HepG2 (cell line): ENCODE data around the gene AMPH. TPM values are rescaled to one million over a fixed set of nuclear protein-coding genes. Genes with fewer than 3 reads are reported as not detected.

Experiments
- ATAC-seq: fragments of 200-7000 bp; cut with Tn5 transposase; 3 replicates; pipeline ENCODE4 v1.9.1; 2020; ENCODE audit warnings: mild to moderate bottlenecking, moderate library complexity
- BruUV-seq: library from RNA; stranded (reverse); fragments of 400-500 nt; replicated peaks from 2 replicates; lab custom pipeline; 2021; lab: Mats Ljungman, UMichigan
- CTCF ChIA-PET: fragments of 300-600 bp; formaldehyde crosslinking; extraction: SDS; loops from one replicate; lab custom pipeline; 2021; ENCODE audit warnings: low total read pairs, inconsistent platforms, low intra/inter-chr PET ratio; lab: Yijun Ruan, JAX
- POLR2A ChIA-PET: fragments of 350-600 bp; sonication (Branson Sonifier 250); formaldehyde crosslinking; loops from one replicate; lab custom pipeline; 2020; ENCODE audit warnings: antibody characterized with exemption, inconsistent platforms; lab: Yijun Ruan, JAX
- DNase-seq: peaks from one replicate; pipeline ENCODE4 v3.0.0-alpha.2; 2015; ENCODE audit warnings: low spot score
- FAIRE-seq: peaks from 3 replicates; lab custom pipeline; 2011; peaks lifted over from hg19 to GRCh38; lab: Jason Lieb, UNC
- H2AFZ ChIP-seq: one replicate; pipeline ENCODE4 v1.6.1; 2011; ENCODE audit warnings: low read length, inconsistent platforms
- H3K27ac ChIP-seq: fragments of 300-600 bp; 3 replicates; pipeline ENCODE4 v1.8.0; 2011; ENCODE audit warnings: mixed run types, mild to moderate bottlenecking, mixed read lengths, low read length, inconsistent platforms; ENCODE audit not compliant: insufficient read depth; ENCODE audit errors: extremely low read length
- H3K27me3 ChIP-seq, 2 experiments: fragments of 200-600 bp in 1 of 2; 2 replicates in 1 of 2; 3 replicates in 1 of 2; pipeline versions ENCODE4 v1.6.0 to v1.8.0; 2011; ENCODE audit warnings: low read length in 2 of 2, mild to moderate bottlenecking in 2 of 2, moderate library complexity in 2 of 2, inconsistent platforms in 1 of 2; ENCODE audit not compliant: insufficient read depth in 2 of 2, control insufficient read depth in 1 of 2
- H3K36me3 ChIP-seq, 2 experiments: fragments of 200-600 bp in 1 of 2; replicated peaks in 1 of 2; 2 replicates in 1 of 2; 3 replicates in 1 of 2; pipeline versions ENCODE4 v1.5.1 to v1.8.0; 2011; ENCODE audit warnings: low read length in 2 of 2, inconsistent platforms in 1 of 2; ENCODE audit not compliant: insufficient read depth in 2 of 2, control insufficient read depth in 1 of 2
- H3K4me1 ChIP-seq: 2 replicates; pipeline ENCODE4 v1.5.1; 2012; ENCODE audit warnings: low read length, inconsistent platforms; ENCODE audit not compliant: insufficient read depth
- H3K4me2 ChIP-seq: 2 replicates; pipeline ENCODE4 v1.6.0; 2011; ENCODE audit warnings: low read depth, low read length, inconsistent platforms
- H3K4me3 ChIP-seq, 3 experiments: fragments of 200-600 bp in 1 of 3; sonication (generic), shearing (Covaris generic) in 1 of 3; replicated peaks in 1 of 3; 2 replicates each; pipeline ENCODE4 v1.5.1; 2011 to 2016; ENCODE audit warnings: low read length in 3 of 3, inconsistent platforms in 2 of 3, low read depth in 2 of 3, mild to moderate bottlenecking in 2 of 3, control low read depth in 1 of 3, mixed read lengths in 1 of 3; ENCODE audit not compliant: insufficient read depth in 1 of 3
- H3K79me2 ChIP-seq: one replicate; pipeline ENCODE4 v1.6.1; 2011; ENCODE audit warnings: low read length, inconsistent platforms; ENCODE audit not compliant: insufficient read depth
- H3K9ac ChIP-seq: 2 replicates; pipeline ENCODE4 v1.6.0; 2011; ENCODE audit warnings: mild to moderate bottlenecking, low read depth, low read length, inconsistent platforms; ENCODE audit not compliant: insufficient read depth
- H3K9me3 ChIP-seq: 2 replicates; pipeline ENCODE4 v1.5.1; 2012; ENCODE audit warnings: mild to moderate bottlenecking, low read length
- H4K20me1 ChIP-seq: 2 replicates; pipeline ENCODE4 v1.6.0; 2011; ENCODE audit warnings: inconsistent platforms, mild to moderate bottlenecking, low read length, moderate library complexity; ENCODE audit not compliant: insufficient read depth
- HNRNPK ChIP-seq: fragments of 200-400 bp; formaldehyde crosslinking; IDR thresholded peaks from 2 replicates; pipeline ENCODE4 v1.6.1; 2018; ENCODE audit warnings: low read length, low read depth, moderate library complexity, mild to moderate bottlenecking; ENCODE audit not compliant: poor library complexity, severe bottlenecking
- IRX3 ChIP-seq: sonication (generic); formaldehyde crosslinking; IDR thresholded peaks from 2 replicates; pipeline ENCODE4 v1.8.1; 2023; ENCODE audit warnings: mild to moderate bottlenecking, low read depth, missing genetic modification reagents, borderline replicate concordance
- NFE2L1 ChIP-seq: sonication (generic); formaldehyde crosslinking; IDR thresholded peaks from 2 replicates; pipeline ENCODE4 v1.4.0; 2020; ENCODE audit warnings: missing genetic modification reagents, mild to moderate bottlenecking, borderline replicate concordance
- NR2F2 ChIP-seq: IDR thresholded peaks from 2 replicates; pipeline ENCODE4 v1.6.1; 2012; ENCODE audit warnings: low read depth, inconsistent platforms, borderline replicate concordance
- PLRG1 ChIP-seq: fragments of 450-650 bp; conservative IDR thresholded peaks from 2 replicates; pipeline ENCODE4 v1.6.1; 2016
- PTBP1 ChIP-seq: fragments of 200-400 bp; formaldehyde crosslinking; IDR thresholded peaks from 2 replicates; pipeline ENCODE4 v1.6.1; 2018; ENCODE audit warnings: low read length, low read depth; ENCODE audit not compliant: poor library complexity, severe bottlenecking
- RBM39 ChIP-seq: fragments of 200-400 bp; formaldehyde crosslinking; IDR thresholded peaks from one replicate; pipeline ENCODE4 v1.6.1; 2018; ENCODE audit warnings: antibody characterized with exemption, mild to moderate bottlenecking, low read depth, low read length; ENCODE audit not compliant: poor library complexity, severe bottlenecking
- SMAD3 ChIP-seq: sonication (generic); formaldehyde crosslinking; IDR thresholded peaks from 2 replicates; pipeline ENCODE4 v1.4.0; 2020; ENCODE audit warnings: missing genetic modification reagents
- SOX13 ChIP-seq, 3 experiments: fragments of 450-650 bp in 1 of 3; sonication (generic) in 1 of 3; formaldehyde crosslinking in 1 of 3; IDR thresholded peaks in 2 of 3; conservative IDR thresholded peaks in 1 of 3; 2 replicates each; pipeline versions ENCODE4 v1.5.0 to v1.6.1; 2016 to 2020; ENCODE audit warnings: antibody characterized with exemption in 1 of 3, mild to moderate bottlenecking in 1 of 3, missing compliant biosample characterization in 1 of 3, missing genetic modification reagents in 1 of 3, moderate library complexity in 1 of 3
- SUZ12 ChIP-seq: fragments of 150-350 bp; IDR thresholded peaks from 2 replicates; pipeline ENCODE4 v1.6.1; 2014; ENCODE audit warnings: low read depth, low read length
- ZNF546 ChIP-seq: sonication (generic); formaldehyde crosslinking; conservative IDR thresholded peaks from 2 replicates; pipeline ENCODE4 v1.8.1; 2023; ENCODE audit warnings: mild to moderate bottlenecking, missing genetic modification reagents
- ZNF674 ChIP-seq: sonication (generic); formaldehyde crosslinking; IDR thresholded peaks from 2 replicates; pipeline ENCODE4 v1.5.0; 2020; ENCODE audit warnings: low read depth, mild to moderate bottlenecking, missing genetic modification reagents
- WGBS: methylation state at CpG from one replicate; pipeline ENCODE4 v1.1.6; 2017; ENCODE audit warnings: low lambda C conversion rate; 5-methylcytosine and 5-hydroxymethylcytosine counted together
- in situ Hi-C: cut with HindIII; loops from 2 replicates; pipeline ENCODE4 v1.10.0; 2017; ENCODE audit warnings: low pct_unique_long_range_greater_than_20kb; ENCODE audit not compliant: extremely low pct_ligation_motif_present
- intact Hi-C: fragments of 100-400 bp; cut with micrococcal nuclease; formaldehyde crosslinking; loops from one replicate; pipeline ENCODE4 v1.10.0; 2022; ENCODE audit not compliant: unreplicated experiment
- polyA plus RNA-seq, 8 experiments: library from polyadenylated mRNA; depleted of rRNA in 3 of 8; stranded (reverse) in 7 of 8; unstranded in 1 of 8; fragments of >200 nt; fragmentation: Illumina TruSeq in 4 of 8; extraction: Trizol in 4 of 8; gene quantifications; 2 replicates each; pipeline versions ENCODE4 v1.2.1 to v1.2.3, GENCODE V29; 2011 to 2016; ENCODE audit warnings: low read depth in 4 of 8, missing spikeins in 1 of 8, mixed read lengths in 1 of 8; ENCODE audit not compliant: insufficient read depth in 1 of 8
- total RNA-seq, 5 experiments: library from RNA; depleted of rRNA; stranded (reverse); fragments of >200 nt; fragmentation: Illumina TruSeq; extraction: Trizol; gene quantifications; 2 replicates each; pipeline ENCODE4 v1.2.3, GENCODE V29; 2016; ENCODE audit warnings: low read depth in 1 of 5
- TF ChIP-seq, protein P1 (sequence below): sonication (generic); formaldehyde crosslinking; IDR thresholded peaks from 2 replicates; pipeline ENCODE4 v1.4.0; 2020; ENCODE audit warnings: mild to moderate bottlenecking, missing genetic modification reagents
- TF ChIP-seq, protein P2 (sequence below): sonication (generic); formaldehyde crosslinking; IDR thresholded peaks from 2 replicates; pipeline ENCODE4 v1.9.0; 2022; ENCODE audit warnings: missing genetic modification reagents, mild to moderate bottlenecking, borderline replicate concordance

Gene AMPH
- total and polyA plus RNA-seq, 2 of the 13 experiments (the other 11 are each of a cell fraction or from before 2014, with no cell fraction given) = not detected

DNA sequence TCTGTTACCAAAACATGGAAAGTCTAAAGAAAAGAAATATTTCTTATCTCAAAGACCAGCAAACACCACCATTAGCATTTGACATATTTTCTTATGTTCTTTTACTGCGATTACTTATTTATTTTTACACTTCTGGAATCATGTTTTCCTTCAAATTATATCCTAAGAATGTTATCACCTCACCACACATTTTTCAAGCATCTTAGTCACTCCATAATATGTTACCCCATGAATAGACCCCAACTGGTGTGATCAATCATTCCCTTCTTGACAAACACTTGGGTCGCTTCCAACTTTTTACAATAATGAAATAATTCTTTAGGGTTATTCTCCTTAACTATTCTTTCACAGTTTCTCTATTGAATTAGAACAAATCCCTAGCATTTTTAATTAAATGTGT is 67.4 kb downstream of the AMPH start (continued):
- TF ChIP-seq, protein P1, sequence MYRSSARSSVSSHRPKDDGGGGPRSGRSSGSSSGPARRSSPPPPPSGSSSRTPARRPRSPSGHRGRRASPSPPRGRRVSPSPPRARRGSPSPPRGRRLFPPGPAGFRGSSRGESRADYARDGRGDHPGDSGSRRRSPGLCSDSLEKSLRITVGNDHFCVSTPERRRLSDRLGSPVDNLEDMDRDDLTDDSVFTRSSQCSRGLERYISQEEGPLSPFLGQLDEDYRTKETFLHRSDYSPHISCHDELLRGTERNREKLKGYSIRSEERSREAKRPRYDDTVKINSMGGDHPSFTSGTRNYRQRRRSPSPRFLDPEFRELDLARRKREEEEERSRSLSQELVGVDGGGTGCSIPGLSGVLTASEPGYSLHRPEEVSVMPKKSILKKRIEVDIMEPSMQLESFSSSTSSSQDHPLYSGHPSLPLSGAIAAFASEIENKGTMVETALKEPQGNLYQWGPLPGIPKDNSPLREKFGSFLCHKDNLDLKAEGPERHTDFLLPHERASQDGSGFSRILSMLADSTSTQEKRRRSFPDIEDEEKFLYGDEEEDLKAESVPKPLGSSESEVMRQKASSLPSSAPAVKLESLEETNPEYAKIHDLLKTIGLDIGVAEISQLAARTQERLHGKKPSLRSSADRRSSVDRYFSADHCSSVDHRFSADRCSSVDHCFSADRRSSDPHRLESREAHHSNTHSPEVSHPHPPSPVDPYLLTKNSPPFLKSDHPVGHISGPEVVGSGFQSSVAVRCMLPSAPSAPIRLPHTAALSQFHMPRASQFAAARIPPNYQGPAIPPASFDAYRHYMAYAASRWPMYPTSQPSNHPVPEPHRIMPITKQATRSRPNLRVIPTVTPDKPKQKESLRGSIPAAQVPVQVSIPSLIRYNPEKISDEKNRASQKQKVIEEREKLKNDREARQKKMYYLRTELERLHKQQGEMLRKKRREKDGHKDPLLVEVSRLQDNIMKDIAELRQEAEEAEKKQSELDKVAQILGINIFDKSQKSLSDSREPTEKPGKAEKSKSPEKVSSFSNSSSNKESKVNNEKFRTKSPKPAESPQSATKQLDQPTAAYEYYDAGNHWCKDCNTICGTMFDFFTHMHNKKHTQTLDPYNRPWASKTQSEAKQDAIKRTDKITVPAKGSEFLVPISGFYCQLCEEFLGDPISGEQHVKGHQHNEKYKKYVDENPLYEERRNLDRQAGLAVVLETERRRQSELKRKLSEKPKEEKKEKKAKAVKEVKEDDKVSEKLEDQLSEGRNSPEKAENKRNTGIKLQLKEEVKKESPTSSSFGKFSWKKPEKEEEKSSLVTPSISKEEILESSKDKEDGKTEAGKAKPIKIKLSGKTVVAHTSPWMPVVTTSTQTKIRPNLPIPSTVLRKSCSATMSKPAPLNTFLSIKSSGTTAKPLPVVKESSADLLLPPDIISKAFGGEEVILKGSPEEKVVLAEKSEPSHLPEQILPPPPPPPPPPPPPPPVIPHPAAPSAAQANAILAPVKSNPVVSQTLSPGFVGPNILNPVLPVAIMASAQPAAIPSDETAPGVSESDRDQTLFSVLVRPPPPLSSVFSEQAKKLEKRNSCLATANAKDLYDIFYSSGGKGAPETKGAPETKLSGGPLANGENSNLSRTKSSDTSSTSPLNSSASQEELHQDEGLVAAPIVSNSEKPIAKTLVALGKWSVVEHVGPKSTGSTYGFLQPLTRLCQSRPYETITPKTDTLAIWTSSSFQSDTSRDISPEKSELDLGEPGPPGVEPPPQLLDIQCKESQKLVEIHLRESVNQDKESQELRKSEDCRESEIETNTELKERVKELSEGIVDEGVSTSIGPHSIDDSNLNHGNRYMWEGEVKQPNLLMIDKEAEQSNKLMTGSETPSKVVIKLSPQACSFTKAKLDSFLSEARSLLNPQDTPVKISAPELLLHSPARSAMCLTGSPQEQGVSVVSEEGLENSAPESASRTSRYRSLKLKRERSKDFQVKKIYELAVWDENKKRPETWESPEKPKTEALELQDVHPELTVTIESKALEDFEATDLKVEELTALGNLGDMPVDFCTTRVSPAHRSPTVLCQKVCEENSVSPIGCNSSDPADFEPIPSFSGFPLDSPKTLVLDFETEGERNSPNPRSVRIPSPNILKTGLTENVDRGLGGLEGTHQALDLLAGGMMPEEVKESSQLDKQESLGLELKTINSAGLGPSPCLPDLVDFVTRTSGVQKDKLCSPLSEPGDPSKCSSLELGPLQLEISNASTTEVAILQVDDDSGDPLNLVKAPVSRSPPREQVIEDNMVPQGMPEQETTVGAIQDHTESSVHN (CRISPR knock-in tag) = no peak
- no peak for TF ChIP-seq SUZ12

DNA sequence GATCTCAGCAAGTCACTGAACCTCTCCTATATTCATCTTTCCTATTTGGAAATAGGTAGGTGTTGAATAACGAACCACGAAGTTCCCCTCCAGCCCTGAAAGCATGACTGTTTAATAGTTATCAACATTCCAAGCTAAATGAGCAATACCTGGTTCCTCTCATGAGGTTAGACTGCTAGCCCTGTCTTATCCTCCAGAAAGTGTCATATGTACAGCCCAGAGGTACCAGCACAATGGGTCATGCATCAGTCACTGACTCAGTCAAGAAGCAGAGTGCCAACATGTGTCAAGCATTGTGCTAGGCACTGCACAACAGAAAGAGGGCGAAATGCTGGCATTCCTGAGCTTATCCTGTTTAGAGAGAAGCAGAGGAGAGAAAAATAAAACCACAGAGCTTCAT is 70.0 kb downstream of the AMPH start:
- no peak for ATAC-seq
- Histone ChIP-seq H2AFZ (no peak overlapping the region), H3K4me3 (no peak overlapping the region), H3K79me2 (no peaks in the 10 kb centered on the region), H3K27ac (no peak overlapping the region), H4K20me1 (no peaks in the 10 kb centered on the region), H3K9me3 (no peaks in the 10 kb centered on the region), H3K9ac (no peak overlapping the region), H3K4me2 (no peak overlapping the region), H3K27me3 (no peaks in the 10 kb centered on the region), H3K36me3 (no peaks in the 10 kb centered on the region), H3K4me1 (no peaks in the 10 kb centered on the region)
- no peak for FAIRE-seq
- in situ Hi-C loops (no loop called here), intact Hi-C loops (no loop called here)
- 0% methylated on average over 3 of the region's 3 CpGs for WGBS
- no peak for DNase-seq
- POLR2A ChIA-PET = no interaction called here
- no TSS peak for BruUV-seq
- CTCF ChIA-PET = no interaction called here
- no peak for TF ChIP-seq PLRG1
- no peak for TF ChIP-seq RBM39
- TF ChIP-seq, protein P2, sequence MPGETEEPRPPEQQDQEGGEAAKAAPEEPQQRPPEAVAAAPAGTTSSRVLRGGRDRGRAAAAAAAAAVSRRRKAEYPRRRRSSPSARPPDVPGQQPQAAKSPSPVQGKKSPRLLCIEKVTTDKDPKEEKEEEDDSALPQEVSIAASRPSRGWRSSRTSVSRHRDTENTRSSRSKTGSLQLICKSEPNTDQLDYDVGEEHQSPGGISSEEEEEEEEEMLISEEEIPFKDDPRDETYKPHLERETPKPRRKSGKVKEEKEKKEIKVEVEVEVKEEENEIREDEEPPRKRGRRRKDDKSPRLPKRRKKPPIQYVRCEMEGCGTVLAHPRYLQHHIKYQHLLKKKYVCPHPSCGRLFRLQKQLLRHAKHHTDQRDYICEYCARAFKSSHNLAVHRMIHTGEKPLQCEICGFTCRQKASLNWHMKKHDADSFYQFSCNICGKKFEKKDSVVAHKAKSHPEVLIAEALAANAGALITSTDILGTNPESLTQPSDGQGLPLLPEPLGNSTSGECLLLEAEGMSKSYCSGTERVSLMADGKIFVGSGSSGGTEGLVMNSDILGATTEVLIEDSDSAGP (CRISPR knock-in tag) = no peak
- TF ChIP-seq NFE2L1 (CRISPR knock-in tag) = no peak
- TF ChIP-seq SMAD3 = no peak
- no peak for TF ChIP-seq PTBP1
- TF ChIP-seq NR2F2 = no peak
- no peak for TF ChIP-seq ZNF546 (CRISPR knock-in tag)
- no peak for TF ChIP-seq ZNF674
- TF ChIP-seq IRX3 (CRISPR knock-in tag) = no peak
- no peak for TF ChIP-seq HNRNPK
- TF ChIP-seq SOX13 (IDR thresholded peaks at IDR 0.05) = no peak
- TF ChIP-seq SOX13 (CRISPR knock-in tag; conservative IDR thresholded peaks at IDR 0.05 in 1 of 2, IDR thresholded peaks at IDR 0.05 in 1 of 2) = no peak
